ENCODE results near the gene DOCK9. TPM values are rescaled to one million over a fixed set of nuclear protein-coding genes. Genes with fewer than 3 reads are reported as not detected.
"Not testable (repeated sequence)": the region's sequence is repeated elsewhere in the genome, so short reads cannot be mapped to it uniquely, and the experiment has no call there.

Gene DOCK9
- total and polyA plus RNA-seq, 2 donors (not counting 1 experiment from before 2014, with no cell fraction given), result 18.5 to 28.0 TPM

DNA sequence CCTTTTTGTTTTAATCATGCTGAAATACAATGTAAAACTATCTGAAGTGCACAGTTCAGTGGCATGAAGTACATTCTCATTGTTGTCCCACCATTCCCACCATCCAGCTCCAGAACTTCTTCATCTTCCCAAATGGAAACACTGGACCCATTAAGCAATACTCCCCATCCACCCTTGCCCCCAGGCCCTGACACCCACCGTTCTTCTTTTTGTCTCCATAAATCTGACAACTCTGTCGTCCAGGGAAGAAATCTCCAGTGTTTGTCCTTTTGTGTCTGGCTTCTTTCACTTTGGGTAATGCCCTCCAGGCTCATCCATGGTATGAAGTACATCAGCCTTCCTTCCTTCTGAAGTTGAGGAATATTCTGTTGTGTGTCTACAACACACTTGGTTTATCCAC is 222.7 kb downstream of the DOCK9 start:
- Histone ChIP-seq H3K9ac (ENCODE audit: low read length) (no peak overlapping the region), H2AFZ (ENCODE audit: insufficient read depth, low read depth, low read length, poor library complexity, severe bottlenecking) (no peak overlapping the region), H3K4me3 (ENCODE audit: control extremely low read depth in 1 of 5, extremely low read depth in 1 of 5, insufficient read depth in 1 of 5, low read depth in 2 of 5, low read length in 4 of 5) (no peak overlapping the region), H3K9me3 (ENCODE audit: control extremely low read depth in 1 of 3, control insufficient read depth in 2 of 3, insufficient read depth in 1 of 3, low read length in 2 of 3) (peaks cover 0 to 15% (median 0%) of the 10 kb centered on the region in 3 donors), H3K36me3 (replicated peaks in 1 of 2; ENCODE audit: control extremely low read depth in 1 of 2, control insufficient read depth in 1 of 2, extremely low read depth in 1 of 2, insufficient read depth in 2 of 2, low read length in 1 of 2) (no peaks in the 10 kb centered on the region), H3K27ac (ENCODE audit: low read length in 2 of 2) (no peak overlapping the region), H3K4me1 (ENCODE audit: control insufficient read depth in 2 of 2, insufficient read depth in 2 of 2, low read length in 2 of 2) (peaks cover 3 to 6% of the 10 kb centered on the region in 2 donors), H3K4me2 (replicated peaks; ENCODE audit: low read depth, low read length, poor library complexity, severe bottlenecking) (no peak overlapping the region), H3K79me2 (ENCODE audit: control insufficient read depth, insufficient read depth, low read length) (no peaks in the 10 kb centered on the region), H4K20me1 (ENCODE audit: control insufficient read depth, insufficient read depth, low read length, poor library complexity, severe bottlenecking) (no peaks in the 10 kb centered on the region), H3K27me3 (replicated peaks in 1 of 4; ENCODE audit: control extremely low read depth in 1 of 4, control insufficient read depth in 3 of 4, insufficient read depth in 4 of 4, low read length in 3 of 4) (peaks cover 0 to 20% (median 8%) of the 10 kb centered on the region in 4 experiments)
- ChIA-PET POLR2A (no interaction called here), CTCF (no interaction called here)
- ATAC-seq (ENCODE audit: low read depth) (no peak), DNase-seq (no peak)
- Mint-ChIP-seq H3K4me3 (no peak overlapping the region), H3K27me3 (peaks cover 46% of the 10 kb centered on the region), H3K27ac (no peak overlapping the region), H3K4me1 (no peaks in the 10 kb centered on the region), H3K9me3 (ENCODE audit: insufficient read depth) (no peaks in the 10 kb centered on the region)
- TF ChIP-seq, protein P1, sequence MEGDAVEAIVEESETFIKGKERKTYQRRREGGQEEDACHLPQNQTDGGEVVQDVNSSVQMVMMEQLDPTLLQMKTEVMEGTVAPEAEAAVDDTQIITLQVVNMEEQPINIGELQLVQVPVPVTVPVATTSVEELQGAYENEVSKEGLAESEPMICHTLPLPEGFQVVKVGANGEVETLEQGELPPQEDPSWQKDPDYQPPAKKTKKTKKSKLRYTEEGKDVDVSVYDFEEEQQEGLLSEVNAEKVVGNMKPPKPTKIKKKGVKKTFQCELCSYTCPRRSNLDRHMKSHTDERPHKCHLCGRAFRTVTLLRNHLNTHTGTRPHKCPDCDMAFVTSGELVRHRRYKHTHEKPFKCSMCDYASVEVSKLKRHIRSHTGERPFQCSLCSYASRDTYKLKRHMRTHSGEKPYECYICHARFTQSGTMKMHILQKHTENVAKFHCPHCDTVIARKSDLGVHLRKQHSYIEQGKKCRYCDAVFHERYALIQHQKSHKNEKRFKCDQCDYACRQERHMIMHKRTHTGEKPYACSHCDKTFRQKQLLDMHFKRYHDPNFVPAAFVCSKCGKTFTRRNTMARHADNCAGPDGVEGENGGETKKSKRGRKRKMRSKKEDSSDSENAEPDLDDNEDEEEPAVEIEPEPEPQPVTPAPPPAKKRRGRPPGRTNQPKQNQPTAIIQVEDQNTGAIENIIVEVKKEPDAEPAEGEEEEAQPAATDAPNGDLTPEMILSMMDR (IDR thresholded peaks at IDR 0.05), result no peak
- TF ChIP-seq EZH2 (IDR thresholded peaks at IDR 0.05; ENCODE audit: borderline replicate concordance, insufficient read depth, low read depth, low read length, poor library complexity, severe bottlenecking), result no peak
- intact Hi-C loops (cut with micrococcal nuclease), result no loop called here
- WGBS (ENCODE audit: insufficient coverage), result 89% methylated on average over 1 of the region's 2 CpGs

DNA sequence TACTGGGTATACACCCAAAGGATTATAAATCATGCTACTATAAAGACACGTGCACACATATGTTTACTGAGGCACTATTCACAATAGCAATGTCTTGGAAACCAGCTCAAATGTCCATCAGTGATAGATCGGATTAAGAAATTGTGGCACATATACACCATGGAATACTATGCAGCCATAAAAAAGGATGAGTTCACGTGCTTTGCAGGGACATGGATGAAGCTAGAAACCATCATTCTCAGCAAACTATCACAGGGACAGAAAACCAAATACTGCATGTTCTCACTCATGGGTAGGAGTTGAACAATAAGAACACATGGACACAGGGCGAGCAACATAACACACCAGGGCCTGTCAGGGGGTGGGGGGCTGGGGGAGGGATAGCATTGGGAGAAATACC is 223.4 kb downstream of the DOCK9 start:
- DNase-seq; H2AFZ ChIP-seq (ENCODE audit: insufficient read depth, low read depth, low read length, poor library complexity, severe bottlenecking); H4K20me1 ChIP-seq (ENCODE audit: control insufficient read depth, insufficient read depth, low read length, poor library complexity, severe bottlenecking); H3K9ac ChIP-seq (ENCODE audit: low read length); H3K36me3 ChIP-seq (replicated peaks in 1 of 2; ENCODE audit: control extremely low read depth in 1 of 2, control insufficient read depth in 1 of 2, extremely low read depth in 1 of 2, insufficient read depth in 2 of 2, low read length in 1 of 2); H3K27ac Mint-ChIP-seq; H3K9me3 Mint-ChIP-seq (ENCODE audit: insufficient read depth); H3K4me1 Mint-ChIP-seq; H3K9me3 ChIP-seq (ENCODE audit: control extremely low read depth in 1 of 3, control insufficient read depth in 2 of 3, insufficient read depth in 1 of 3, low read length in 2 of 3); H3K4me2 ChIP-seq (replicated peaks; ENCODE audit: low read depth, low read length, poor library complexity, severe bottlenecking); ATAC-seq (ENCODE audit: low read depth); H3K4me3 Mint-ChIP-seq; POLR2A ChIA-PET; H3K27ac ChIP-seq (ENCODE audit: low read length in 2 of 2); CTCF ChIA-PET; H3K4me1 ChIP-seq (ENCODE audit: control insufficient read depth in 2 of 2, insufficient read depth in 2 of 2, low read length in 2 of 2); H3K79me2 ChIP-seq (ENCODE audit: control insufficient read depth, insufficient read depth, low read length); intact Hi-C loops (cut with micrococcal nuclease); H3K4me3 ChIP-seq (ENCODE audit: control extremely low read depth in 1 of 5, extremely low read depth in 1 of 5, insufficient read depth in 1 of 5, low read depth in 2 of 5, low read length in 4 of 5): not testable (repeated sequence)
- H3K27me3 Mint-ChIP-seq, result peaks cover 51% of the 10 kb centered on the region
- peaks cover 0 to 20% (median 8%) of the 10 kb centered on the region in 4 experiments for H3K27me3 ChIP-seq (replicated peaks in 1 of 4; ENCODE audit: control extremely low read depth in 1 of 4, control insufficient read depth in 3 of 4, insufficient read depth in 4 of 4, low read length in 3 of 4)
- 82% methylated on average over 1 of the region's 4 CpGs for WGBS (ENCODE audit: insufficient coverage)
